Bone marrow (tissue), 2 donors: ENCODE results near the gene HCFC1.

Experiments
- DNase-seq, 2 donors: peaks; one replicate each; lab custom pipeline; 2025; lab: John Stamatoyannopoulos, UW

The HCFC1 gene

DNA sequence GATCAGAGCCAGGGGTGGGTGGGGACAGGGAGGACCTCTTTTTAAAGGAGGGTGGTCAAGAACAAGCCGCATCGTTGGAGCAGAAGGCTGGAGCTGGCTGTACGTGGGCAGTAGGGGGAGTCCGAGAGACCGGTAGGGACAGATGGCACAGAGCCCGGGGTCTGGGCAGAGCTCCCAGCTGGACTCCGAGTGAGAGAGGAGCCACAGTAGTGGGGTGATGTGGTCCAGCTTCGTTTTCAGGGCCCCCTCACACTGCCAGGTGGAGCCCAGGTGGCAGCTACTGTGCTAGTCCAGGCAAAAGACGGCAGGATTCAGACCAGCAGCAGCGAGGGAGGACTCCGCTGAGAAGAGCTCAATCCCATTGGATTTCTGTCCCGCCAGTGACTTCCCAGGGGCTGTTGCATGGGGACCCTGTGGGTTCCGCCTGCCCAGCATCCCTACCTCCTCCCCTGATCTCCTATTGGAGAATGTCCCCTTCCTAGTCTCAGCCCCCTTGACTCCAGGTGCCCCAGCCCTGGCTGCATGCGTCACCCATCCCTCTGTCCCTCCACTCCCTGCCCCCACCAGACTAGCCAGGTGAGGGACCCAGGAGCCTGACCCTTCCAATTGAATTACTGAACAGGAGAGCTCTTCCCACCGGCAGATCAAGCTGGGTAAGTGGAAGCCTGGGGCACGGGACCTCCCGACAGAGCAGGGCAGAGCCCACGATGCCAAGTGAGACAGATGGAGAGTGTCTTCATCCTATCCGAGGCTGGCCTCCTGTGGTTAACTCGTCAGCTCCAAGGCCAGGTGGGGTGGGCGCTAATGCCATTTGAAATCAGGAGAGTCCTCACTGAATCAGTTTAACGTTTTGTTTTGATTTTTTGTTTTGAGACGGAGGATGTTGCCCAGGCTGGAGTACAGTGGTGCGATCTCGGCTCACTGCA is 48.4 kb downstream of the HCFC1 start:
- no peak for DNase-seq

DNA sequence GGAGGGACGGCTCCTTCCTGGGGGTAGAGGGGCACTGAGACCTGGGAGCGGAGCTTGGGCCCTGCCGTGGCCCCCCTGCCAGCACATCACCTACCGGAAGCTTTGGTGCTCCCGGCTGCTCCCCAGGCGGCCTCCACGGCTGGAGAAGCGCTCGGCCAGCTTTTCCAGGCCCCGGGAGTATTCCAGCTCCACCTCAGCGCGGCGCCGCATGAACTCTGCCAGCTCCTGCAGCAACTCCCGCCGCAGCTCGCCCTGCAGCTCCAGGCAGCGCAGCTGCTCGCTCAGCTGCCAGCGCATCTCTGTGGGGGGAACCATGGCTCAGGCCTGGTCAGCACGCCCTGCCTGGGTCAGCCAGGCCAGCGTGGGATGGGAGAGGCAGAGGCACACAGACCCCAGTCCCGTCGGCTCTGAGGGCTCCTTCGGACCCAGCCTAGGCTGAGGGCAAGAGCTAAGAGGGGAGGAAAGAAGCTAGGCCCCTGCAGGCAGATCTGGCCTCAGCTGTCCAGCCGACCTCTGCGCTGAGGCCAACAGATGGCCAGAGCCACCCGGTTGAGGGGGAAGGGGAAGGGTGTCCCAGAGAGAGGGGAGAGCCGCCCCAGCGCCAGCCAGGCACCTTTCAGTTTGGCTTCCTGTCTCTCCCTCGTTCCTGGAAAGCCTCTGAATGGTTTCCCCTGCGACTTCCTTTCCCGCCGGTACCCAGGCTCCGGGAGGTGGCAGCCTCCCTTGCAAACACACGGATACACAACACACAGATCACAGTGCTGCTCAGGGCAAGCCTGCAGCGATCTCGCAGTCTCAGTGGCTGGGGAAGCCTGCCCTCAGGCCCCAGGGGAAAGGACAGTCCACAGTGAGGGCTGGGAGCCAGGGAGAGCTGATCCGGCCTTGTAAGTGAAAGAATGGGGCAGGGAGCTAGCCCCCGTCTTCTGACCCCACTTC is 49.8 kb downstream of the HCFC1 start:
- DNase-seq = no peak

DNA sequence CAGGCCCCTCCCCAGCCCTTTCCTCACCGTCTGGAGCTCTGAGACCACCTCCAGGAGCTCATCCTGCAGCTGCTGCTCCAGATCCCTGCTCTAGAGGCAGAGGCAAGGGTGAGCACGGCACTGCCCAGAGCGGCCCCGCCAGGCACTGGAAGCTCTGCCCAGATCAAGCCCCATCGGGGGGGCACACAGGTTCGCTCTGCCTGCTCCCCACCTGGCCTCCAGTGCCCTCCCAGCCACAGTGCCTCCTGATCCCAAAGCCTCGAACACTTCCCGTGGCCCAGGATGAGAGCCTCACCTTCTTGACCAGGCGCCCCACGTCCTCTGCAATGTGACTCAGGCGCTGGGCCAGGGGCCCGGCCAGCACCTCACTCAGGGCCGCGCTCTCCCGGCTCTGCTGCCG is 50.5 kb downstream of the HCFC1 start:
- DNase-seq = no peak

DNA sequence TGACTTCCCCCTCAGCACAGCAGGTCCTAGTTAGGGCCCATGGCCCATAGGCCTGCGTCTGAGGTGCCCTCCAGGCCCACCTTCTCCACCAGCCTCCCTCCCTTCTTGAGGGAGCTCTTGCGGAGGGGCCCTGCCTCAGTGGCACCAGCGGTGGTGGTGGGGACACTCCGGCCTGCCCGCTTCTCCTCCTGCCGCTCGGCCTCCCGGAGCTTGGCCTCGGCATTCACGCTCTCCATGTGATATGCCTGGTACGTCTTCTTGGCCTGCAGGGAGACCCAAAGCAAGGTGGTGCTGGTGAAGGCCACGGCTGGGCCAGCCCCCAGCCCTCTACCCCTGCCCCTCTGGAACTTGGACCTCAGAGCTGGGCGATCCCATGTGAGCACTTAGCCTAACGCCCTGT is 51.1 kb downstream of the HCFC1 start:
- DNase-seq = no peak

DNA sequence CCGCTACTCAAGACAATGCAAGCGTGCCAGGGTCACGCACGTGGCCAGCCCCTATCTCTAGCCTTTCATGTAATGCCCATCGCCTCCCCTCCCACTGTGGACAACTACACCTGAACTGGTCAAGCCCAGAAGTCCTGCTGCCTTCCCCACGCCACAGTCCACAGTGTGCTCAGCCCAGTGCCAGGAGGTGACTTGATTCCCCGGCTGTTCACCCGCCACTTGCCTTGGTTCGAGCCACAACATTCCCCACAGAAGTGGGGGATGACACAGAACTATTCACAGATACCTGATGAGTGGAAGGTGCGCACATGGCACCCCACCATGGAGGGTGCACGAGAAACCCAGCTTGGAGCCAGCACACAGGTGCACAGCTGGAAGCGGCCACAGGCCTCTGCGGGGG is 52.3 kb downstream of the HCFC1 start:
- DNase-seq = no peak

GRCh38 chrX:153917869-153918268 is 53.7 kb downstream of the HCFC1 start:
- no peak for DNase-seq

DNA sequence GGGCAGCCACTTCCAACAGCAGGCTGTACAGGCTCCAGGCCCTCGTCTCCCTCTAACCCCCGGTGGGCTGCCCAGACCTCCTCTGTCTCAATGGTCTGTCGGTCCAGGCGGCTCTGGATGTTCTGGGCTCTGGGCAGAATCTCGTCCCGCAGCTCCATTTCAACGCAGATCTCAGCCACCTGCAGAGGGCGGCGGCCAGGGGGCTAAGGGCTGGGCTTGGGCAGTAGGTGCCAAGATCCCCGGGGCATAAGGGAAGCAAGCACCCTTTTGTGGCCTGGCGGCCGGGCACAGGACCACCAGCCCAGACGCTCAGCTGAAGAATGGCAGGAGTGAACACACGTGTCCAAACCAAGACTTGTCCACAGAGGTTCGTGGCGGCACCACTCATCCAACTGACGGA is 57.9 kb downstream of the HCFC1 start:
- DNase-seq = no peak

DNA sequence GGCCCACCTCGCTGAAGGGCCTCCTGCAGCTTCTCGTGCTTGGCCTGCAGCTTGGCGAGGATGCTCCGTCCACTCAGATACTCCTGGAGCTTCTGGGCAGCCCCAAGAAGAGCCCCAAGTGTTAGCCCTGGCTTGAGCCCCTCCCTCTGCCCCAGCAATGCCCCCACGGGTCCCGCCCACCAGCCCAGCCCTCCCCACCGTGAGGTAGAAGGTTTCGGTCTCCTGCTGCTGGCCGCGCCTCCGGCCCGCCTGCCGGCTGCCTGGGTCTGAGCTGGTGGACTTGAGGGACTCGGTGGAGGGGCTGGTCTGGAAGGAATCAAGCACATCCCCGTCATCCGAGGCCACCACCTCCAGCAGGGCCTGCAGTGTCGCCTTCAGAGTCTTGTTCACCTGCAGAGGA is 58.4 kb downstream of the HCFC1 start:
- no peak for DNase-seq

GRCh38 chrX:153911798-153912197 is 59.8 kb downstream of the HCFC1 start:
- DNase-seq = no peak

DNA sequence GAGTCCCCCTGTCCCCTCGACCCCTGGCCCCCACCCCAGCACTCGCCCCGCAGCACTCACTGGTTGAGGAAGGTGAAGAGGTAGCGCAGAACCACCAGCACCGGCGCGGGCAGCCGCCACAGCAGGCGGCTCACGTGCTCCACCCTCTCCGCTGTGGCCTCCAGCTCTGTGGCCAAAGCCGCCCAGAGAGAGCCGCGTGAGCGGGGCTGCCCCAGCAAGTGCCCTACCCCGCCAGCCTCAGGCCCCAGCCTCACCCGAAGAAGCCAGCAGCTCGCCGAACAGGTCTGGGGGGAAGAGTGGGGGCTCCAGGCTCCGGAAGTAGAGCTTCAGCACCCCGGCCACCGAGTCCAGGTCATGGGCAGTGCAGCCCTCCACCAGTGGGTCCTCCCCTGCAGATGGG is 61.2 kb downstream of the HCFC1 start:
- no peak for DNase-seq

DNA sequence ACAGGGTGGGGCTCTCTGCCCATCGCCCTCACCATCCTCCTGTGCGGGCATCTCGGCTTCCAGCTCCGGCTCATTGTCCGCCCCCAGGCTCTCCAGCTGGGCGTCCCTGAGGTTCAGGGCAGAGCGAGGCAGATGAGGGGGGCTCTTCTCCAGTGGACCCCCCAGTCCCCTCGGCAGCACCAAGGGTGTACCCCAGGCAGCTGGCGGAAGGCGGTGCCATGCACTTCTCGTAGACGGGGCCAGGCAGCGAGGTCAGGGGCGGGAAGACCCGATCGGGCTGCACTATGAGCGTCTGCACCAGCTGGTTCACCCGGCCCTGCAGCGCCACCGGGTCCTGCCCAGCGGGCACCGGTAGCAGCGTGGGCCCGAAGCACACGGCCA is 61.6 kb downstream of the HCFC1 start:
- no peak for DNase-seq

- DNase-seq = no peak
These were observed 62.3 kb downstream of the HCFC1 start for GRCh38 chrX:153909024-153909979.

DNA sequence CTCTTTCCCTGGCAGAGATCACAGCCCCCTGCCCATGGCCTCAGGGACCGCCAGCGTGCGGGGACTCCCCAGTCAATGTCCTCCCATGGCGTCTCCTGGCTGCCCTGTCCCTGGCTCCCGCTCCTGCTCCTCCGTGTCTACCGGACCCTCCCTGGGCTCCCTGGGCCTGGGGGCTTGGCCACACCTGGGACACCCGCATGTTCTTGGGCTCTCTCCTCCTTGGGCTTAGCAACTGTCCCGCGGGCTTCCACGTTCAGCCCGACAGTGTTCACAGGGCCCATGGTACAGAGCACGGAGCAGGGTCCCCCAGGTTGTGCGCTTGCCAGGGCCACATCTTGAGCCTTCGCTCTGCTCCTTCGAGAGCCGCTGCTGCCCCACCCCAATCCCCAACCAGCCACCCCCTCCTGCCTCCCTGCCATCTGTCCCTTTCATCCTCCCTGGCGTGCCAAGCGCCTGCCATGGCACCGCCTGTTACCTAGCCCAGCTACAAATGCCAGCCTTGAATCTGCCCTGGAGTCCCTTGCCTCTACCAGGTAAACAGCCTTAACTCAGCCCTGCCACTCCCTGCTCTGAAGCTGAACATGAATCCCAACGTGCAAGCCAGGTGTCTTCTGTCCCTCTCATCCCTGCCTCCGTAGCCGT is 63.3 kb downstream of the HCFC1 start:
- DNase-seq = no peak

GRCh38 chrX:153907456-153907855 is 64.2 kb downstream of the HCFC1 start:
- no peak for DNase-seq

GRCh38 chrX:153906126-153906917 is 65.3 kb downstream of the HCFC1 start:
- DNase-seq = no peak

GRCh38 chrX:153905481-153906095 is 66.0 kb downstream of the HCFC1 start:
- DNase-seq = no peak

DNA sequence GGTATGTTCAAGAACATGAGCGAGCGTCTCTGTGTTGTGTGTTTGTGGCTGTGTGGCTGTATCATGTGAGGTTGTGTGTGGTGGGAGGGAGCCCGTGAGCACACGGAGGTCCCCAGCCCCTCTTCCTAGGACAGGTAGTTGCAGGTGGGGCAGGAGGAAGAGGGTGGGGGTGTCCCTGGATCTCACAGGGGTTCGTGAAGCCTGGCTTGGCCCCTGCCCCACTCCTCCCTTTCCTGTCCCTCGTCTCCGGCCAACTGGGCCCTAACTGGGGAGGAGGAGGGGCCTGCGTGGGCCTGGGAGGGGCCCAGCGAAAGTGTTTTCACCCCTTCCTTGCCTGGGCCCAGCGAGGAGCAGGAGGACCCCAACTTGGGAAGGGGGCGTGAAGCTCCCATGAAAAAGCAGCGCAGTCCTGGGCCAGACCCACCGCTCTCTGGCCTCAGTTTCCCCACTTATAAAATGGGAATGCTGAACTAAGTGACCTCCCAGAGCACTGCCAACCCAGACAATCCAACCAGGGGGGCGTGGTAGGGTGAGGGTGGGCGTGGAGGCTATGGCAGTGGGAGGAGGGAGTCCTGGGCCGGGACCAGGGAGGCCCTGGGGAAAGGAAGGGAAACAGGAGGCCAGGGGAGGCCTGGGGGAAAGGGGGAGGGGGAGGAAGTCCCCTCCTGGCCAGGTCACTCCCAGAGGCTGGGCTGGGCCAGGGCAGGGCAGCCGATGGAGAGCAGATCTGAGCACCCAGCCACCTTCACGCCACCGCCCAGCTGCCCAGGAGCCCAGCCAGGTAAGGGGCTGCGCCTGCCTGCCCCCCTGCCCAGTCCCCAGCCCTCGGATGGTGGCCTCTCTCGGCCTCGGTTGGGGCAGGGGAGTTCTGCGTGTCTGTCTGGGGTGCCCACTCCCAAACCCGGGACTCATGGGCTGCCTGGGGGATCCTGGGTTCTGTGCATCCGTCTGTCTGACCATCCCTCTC is 67.3 kb downstream of the HCFC1 start, which contains the start of gene AVPR2:
Gene AVPR2, plus strand, starts transcription at position 683 of the 967 bp plus-strand sequence. CDS start 473 bp downstream, outside the sequence.
- no peak for DNase-seq

- no peak for DNase-seq
These were observed 68.2 kb downstream of the HCFC1 start for GRCh38 chrX:153903238-153903980.
